Left colon (tissue), 2 donors: ENCODE data around the gene ZNF600. TPM values are rescaled to one million over a fixed set of nuclear protein-coding genes. Genes with fewer than 3 reads are reported as not detected.
"Not testable (repeated sequence)": the region's sequence is repeated elsewhere in the genome, so short reads cannot be mapped to it uniquely, and the experiment has no call there.

Source experiments
- ATAC-seq: fragments of 200-7000 bp; cut with Tn5 transposase; one replicate; pipeline ENCODE4 v1.9.1; 2020; ENCODE audit warnings: mild to moderate bottlenecking, moderate library complexity
- DNase-seq, 2 donors: peaks; one replicate each; pipeline ENCODE4 v3.0.0-alpha.2; 2020
- intact Hi-C, 2 donors: fragments of 100-400 bp; cut with DNase I in 1 of 2; cut with micrococcal nuclease in 1 of 2; formaldehyde crosslinking; loops; one replicate each; pipeline versions ENCODE4 v1.11.2 to v1.14.0; 2022; cut with DNase I, micrococcal nuclease
- total RNA-seq, 2 donors: library from RNA; stranded (reverse); fragmentation: NEBNext Ultra II Directional; extraction: Animal tissue kit (Norgen Biotek cat#: 25700); gene quantifications; one replicate each; pipeline ENCODE4 v1.2.1, GENCODE V29; 2021
- donor health status: DM: no; HTN: no; CAD: no.
- donor health status: DM: yes; HTN: yes; CAD: no.

The ZNF600 gene
- total RNA-seq, 2 donors from 2014 or later: 11.8 to 12.0 TPM

- intact Hi-C loops: not testable (repeated sequence)
Observed at GRCh38 chr19:52715330-52715729, 71.3 kb downstream of the ZNF600 start.

More at GRCh38 chr19:52715330-52715729, 71.3 kb downstream of the ZNF600 start:
- not testable (repeated sequence) for ATAC-seq, DNase-seq

Other genes with a start within 250 kb of the ZNF600 start
- 10 to 100 TPM; 23.8 to 24.0 TPM for gene ZNF701, start 216.5 kb downstream of the ZNF600 start, total RNA-seq
- gene ZNF83, start 148.4 kb downstream of the ZNF600 start, total RNA-seq: 10 to 100 TPM in 1 of 2 donors, 1 to 10 TPM in 1; 9.8 to 20.2 TPM
- 10 to 100 TPM; 13.1 to 15.6 TPM for gene ZNF611, start 51.7 kb downstream of the ZNF600 start, total RNA-seq
- gene ZNF28, start 34.8 kb upstream of the ZNF600 start, total RNA-seq: 10 to 100 TPM; 20.2 to 24.2 TPM
- gene ZNF468, start 70.8 kb upstream of the ZNF600 start, total RNA-seq: 10 to 100 TPM; 16.0 to 23.4 TPM
- gene ZNF320, start 110.8 kb upstream of the ZNF600 start, total RNA-seq: 10 to 100 TPM; 14.6 to 20.9 TPM
- gene ZNF888, start 136.6 kb upstream of the ZNF600 start, total RNA-seq: 10 to 100 TPM; 11.4 to 18.3 TPM
- gene ZNF816, start 176.1 kb upstream of the ZNF600 start, total RNA-seq: 10 to 100 TPM; 12.8 to 14.2 TPM
- gene ERVV-1, start 227.1 kb upstream of the ZNF600 start, total RNA-seq: not detected